ENCODE results near the gene HOXB9.
A peak's percentile ranks its signal among the peaks of the same experiment; 100 is the strongest.

HOXB9 gene

GRCh38 chr17:48626245-48627117 lies at the start of gene HOXB9:
Gene HOXB9, minus strand, starts transcription at chr17:48626358. Its CDS starts 89 bp downstream, at chr17:48626269.
- in situ Hi-C loops (cut with HindIII; ENCODE audit: low sequenced_read_pairs) = no loop called here
- no peak within 1 kb of the TSS for H3K4me3 ChIP-seq (ENCODE audit: low read depth, low read length)
- no peak for DNase-seq (ENCODE audit: low read depth)
- no peak for TF ChIP-seq CTCF (IDR thresholded peaks at IDR 0.05; ENCODE audit: low read depth, low read length, missing control alignments)

GRCh38 chr17:48672340-48672739 lies 46.2 kb upstream of the HOXB9 start:
- no peak for TF ChIP-seq CTCF (IDR thresholded peaks at IDR 0.05; ENCODE audit: low read depth, low read length, missing control alignments)
- H3K4me3 ChIP-seq (ENCODE audit: low read depth, low read length) = no peak overlapping the region
- DNase-seq (ENCODE audit: low read depth) = no peak
- in situ Hi-C loops (cut with HindIII; ENCODE audit: low sequenced_read_pairs) = no loop called here

- in situ Hi-C loops (cut with HindIII; ENCODE audit: low sequenced_read_pairs) = no loop called here
- TF ChIP-seq CTCF (IDR thresholded peaks at IDR 0.05; ENCODE audit: low read depth, low read length, missing control alignments) = peak; percentile 93
- peak overlapping the region; percentile 32 for H3K4me3 ChIP-seq (ENCODE audit: low read depth, low read length)
- peak; percentile 49 for DNase-seq (ENCODE audit: low read depth)
Measured at GRCh38 chr17:48671697-48672171, 45.6 kb upstream of the HOXB9 start.

- TF ChIP-seq CTCF (IDR thresholded peaks at IDR 0.05; ENCODE audit: low read depth, low read length, missing control alignments) = peak; percentile 7
- in situ Hi-C loops (cut with HindIII; ENCODE audit: low sequenced_read_pairs) = no loop called here
- DNase-seq (ENCODE audit: low read depth) = no peak
- no peak overlapping the region for H3K4me3 ChIP-seq (ENCODE audit: low read depth, low read length)
Measured at GRCh38 chr17:48663134-48663924, 37.2 kb upstream of the HOXB9 start.

- TF ChIP-seq CTCF (IDR thresholded peaks at IDR 0.05; ENCODE audit: low read depth, low read length, missing control alignments) = no peak
- no peak overlapping the region for H3K4me3 ChIP-seq (ENCODE audit: low read depth, low read length)
- no peak for DNase-seq (ENCODE audit: low read depth)
- in situ Hi-C loops (cut with HindIII; ENCODE audit: low sequenced_read_pairs) = no loop called here
Measured at GRCh38 chr17:48655913-48656312, 29.8 kb upstream of the HOXB9 start.

GRCh38 chr17:48649741-48650140 lies 23.6 kb upstream of the HOXB9 start:
- no peak for DNase-seq (ENCODE audit: low read depth)
- in situ Hi-C loops (cut with HindIII; ENCODE audit: low sequenced_read_pairs) = no loop called here
- no peak for TF ChIP-seq CTCF (IDR thresholded peaks at IDR 0.05; ENCODE audit: low read depth, low read length, missing control alignments)
- no peak overlapping the region for H3K4me3 ChIP-seq (ENCODE audit: low read depth, low read length)

All from astrocyte of the cerebellum (primary cell).